ENCODE data around the gene ZC2HC1B.

DNA sequence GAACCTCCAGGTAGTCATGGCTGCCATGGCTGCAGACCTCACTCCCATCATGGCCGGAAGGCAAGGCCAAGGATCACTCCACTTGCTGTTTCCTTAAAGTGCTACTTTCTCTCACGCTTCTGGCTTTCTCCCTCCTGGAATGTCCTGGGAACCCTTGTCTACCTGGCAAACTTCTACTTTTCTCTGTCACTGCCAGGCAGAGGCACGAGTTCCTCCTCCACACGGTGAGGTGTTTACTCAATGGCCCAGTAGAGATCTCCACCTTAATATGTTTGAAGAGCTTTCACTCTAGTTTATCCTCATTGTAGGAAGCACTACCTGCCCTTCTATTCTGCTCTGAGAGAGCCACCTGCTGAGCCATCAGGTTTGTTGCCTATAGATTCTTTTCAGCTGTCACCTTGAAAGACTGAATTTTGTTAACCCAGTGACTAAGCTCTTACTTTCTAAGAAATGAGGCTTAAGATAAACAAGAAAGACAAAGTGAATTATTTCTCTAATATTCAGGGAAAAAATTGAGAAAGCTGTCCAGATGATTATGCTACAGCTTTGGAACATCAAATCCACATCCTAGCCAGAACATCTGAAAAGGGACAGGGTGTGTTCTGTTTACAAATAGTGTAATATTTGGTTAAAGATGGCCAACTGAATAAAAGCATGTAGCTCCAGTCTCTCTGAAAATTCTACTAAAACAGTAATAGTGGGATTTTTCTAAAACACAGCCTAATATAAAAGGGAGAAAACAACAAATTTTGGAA is 88.8 kb downstream of the ZC2HC1B start:
- no peak for TF ChIP-seq EP300 (IDR thresholded peaks at IDR 0.05; ENCODE audit: borderline replicate concordance in 1 of 2, control insufficient read depth in 1 of 2, low read depth in 2 of 2, low read length in 2 of 2)
- TF ChIP-seq, protein P1, sequence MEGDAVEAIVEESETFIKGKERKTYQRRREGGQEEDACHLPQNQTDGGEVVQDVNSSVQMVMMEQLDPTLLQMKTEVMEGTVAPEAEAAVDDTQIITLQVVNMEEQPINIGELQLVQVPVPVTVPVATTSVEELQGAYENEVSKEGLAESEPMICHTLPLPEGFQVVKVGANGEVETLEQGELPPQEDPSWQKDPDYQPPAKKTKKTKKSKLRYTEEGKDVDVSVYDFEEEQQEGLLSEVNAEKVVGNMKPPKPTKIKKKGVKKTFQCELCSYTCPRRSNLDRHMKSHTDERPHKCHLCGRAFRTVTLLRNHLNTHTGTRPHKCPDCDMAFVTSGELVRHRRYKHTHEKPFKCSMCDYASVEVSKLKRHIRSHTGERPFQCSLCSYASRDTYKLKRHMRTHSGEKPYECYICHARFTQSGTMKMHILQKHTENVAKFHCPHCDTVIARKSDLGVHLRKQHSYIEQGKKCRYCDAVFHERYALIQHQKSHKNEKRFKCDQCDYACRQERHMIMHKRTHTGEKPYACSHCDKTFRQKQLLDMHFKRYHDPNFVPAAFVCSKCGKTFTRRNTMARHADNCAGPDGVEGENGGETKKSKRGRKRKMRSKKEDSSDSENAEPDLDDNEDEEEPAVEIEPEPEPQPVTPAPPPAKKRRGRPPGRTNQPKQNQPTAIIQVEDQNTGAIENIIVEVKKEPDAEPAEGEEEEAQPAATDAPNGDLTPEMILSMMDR (IDR thresholded peaks at IDR 0.05 in 2 of 3, conservative IDR thresholded peaks at IDR 0.05 in 1 of 3; ENCODE audit: control insufficient read depth in 2 of 3, extremely low read depth in 1 of 3, insufficient read depth in 1 of 3, low read depth in 3 of 3, low read length in 3 of 3) = no peak
- TF ChIP-seq ESRRA (IDR thresholded peaks at IDR 0.05; ENCODE audit: low read length) = no peak
- no peak for TF ChIP-seq FOS (IDR thresholded peaks at IDR 0.05; ENCODE audit: borderline replicate concordance, extremely low read depth, insufficient read length)
- TF ChIP-seq, protein P2, sequence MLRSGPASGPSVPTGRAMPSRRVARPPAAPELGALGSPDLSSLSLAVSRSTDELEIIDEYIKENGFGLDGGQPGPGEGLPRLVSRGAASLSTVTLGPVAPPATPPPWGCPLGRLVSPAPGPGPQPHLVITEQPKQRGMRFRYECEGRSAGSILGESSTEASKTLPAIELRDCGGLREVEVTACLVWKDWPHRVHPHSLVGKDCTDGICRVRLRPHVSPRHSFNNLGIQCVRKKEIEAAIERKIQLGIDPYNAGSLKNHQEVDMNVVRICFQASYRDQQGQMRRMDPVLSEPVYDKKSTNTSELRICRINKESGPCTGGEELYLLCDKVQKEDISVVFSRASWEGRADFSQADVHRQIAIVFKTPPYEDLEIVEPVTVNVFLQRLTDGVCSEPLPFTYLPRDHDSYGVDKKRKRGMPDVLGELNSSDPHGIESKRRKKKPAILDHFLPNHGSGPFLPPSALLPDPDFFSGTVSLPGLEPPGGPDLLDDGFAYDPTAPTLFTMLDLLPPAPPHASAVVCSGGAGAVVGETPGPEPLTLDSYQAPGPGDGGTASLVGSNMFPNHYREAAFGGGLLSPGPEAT (IDR thresholded peaks at IDR 0.05; ENCODE audit: low read depth) = no peak
- no peak for TF ChIP-seq POLR2A (IDR thresholded peaks at IDR 0.05; ENCODE audit: low read depth, low read length)
- no peak for TF ChIP-seq TAF1 (IDR thresholded peaks at IDR 0.05; ENCODE audit: borderline replicate concordance, low read depth, low read length)
- TF ChIP-seq TARDBP (IDR thresholded peaks at IDR 0.05; ENCODE audit: borderline replicate concordance) = no peak
- no peak for TF ChIP-seq MYC (IDR thresholded peaks at IDR 0.05; ENCODE audit: insufficient read depth, insufficient read length, insufficient replicate concordance, low read length, severe bottlenecking)
